Calu3 (cell line): ENCODE measurements around the gene BLOC1S1. TPM values are rescaled to one million over a fixed set of nuclear protein-coding genes. Genes with fewer than 3 reads are reported as not detected.

Experiments
- BruUV-seq: library from RNA; stranded (reverse); fragments of 400-500 nt; replicated peaks from 2 replicates; lab custom pipeline; 2021; lab: Mats Ljungman, UMichigan
- CTCF ChIA-PET: fragments of 300-600 bp; sonication (Branson Sonifier 250); formaldehyde crosslinking; loops from one replicate; lab custom pipeline; 2022; ENCODE audit warnings: antibody characterized with exemption; lab: Charles Lee
- DNase-seq: peaks from one replicate; pipeline ENCODE4 v3.0.0; 2022
- H3K27ac Mint-ChIP-seq: one replicate; pipeline ENCODE4 v1.8.0; 2022; ENCODE audit warnings: mixed read lengths; ENCODE audit not compliant: unreplicated experiment
- H3K27me3 Mint-ChIP-seq: one replicate; pipeline ENCODE4 v1.8.0; 2022; ENCODE audit warnings: mixed read lengths; ENCODE audit not compliant: unreplicated experiment
- H3K36me3 Mint-ChIP-seq: one replicate; pipeline ENCODE4 v1.8.0; 2022; ENCODE audit warnings: mild to moderate bottlenecking, moderate library complexity, mixed read lengths; ENCODE audit not compliant: insufficient read depth, unreplicated experiment
- H3K4me1 Mint-ChIP-seq: one replicate; pipeline ENCODE4 v1.8.0; 2022; ENCODE audit warnings: mild to moderate bottlenecking, low read depth, mixed read lengths; ENCODE audit not compliant: unreplicated experiment
- H3K4me3 Mint-ChIP-seq: one replicate; pipeline ENCODE4 v1.8.0; 2022; ENCODE audit warnings: mild to moderate bottlenecking, low read depth, moderate library complexity, mixed read lengths; ENCODE audit not compliant: unreplicated experiment
- H3K9me3 Mint-ChIP-seq: one replicate; pipeline ENCODE4 v1.8.0; 2022; ENCODE audit warnings: low read depth, mixed read lengths; ENCODE audit not compliant: unreplicated experiment
- CTCF ChIP-seq: fragments of 200-600 bp; IDR thresholded peaks from one replicate; pipeline ENCODE4 v1.8.0; 2022; ENCODE audit warnings: antibody characterized with exemption; ENCODE audit not compliant: unreplicated experiment
- intact Hi-C: fragments of 100-400 bp; cut with micrococcal nuclease; formaldehyde crosslinking; loops from one replicate; pipeline ENCODE4 v1.10.0; 2022; ENCODE audit not compliant: unreplicated experiment
- total RNA-seq: library from RNA; stranded (reverse); gene quantifications from 2 replicates; pipeline ENCODE4 v1.2.3, GENCODE V29; 2022

The BLOC1S1 gene
- total RNA-seq, 1 experiment from 2014 or later: 71.0 TPM

GRCh38 chr12:55765736-55766290 is 50.0 kb downstream of the BLOC1S1 start:
- Mint-ChIP-seq H3K4me1 (no peaks in the 10 kb centered on the region), H3K4me3 (no peak overlapping the region), H3K9me3 (no peaks in the 10 kb centered on the region), H3K27me3 (no peaks in the 10 kb centered on the region), H3K36me3 (peaks cover 26% of the 10 kb centered on the region), H3K27ac (no peak overlapping the region)
- DNase-seq: no peak
- CTCF ChIA-PET: no interaction called here
- no peak for TF ChIP-seq CTCF
- no TSS peak for BruUV-seq
- intact Hi-C loops: no loop called here

GRCh38 chr12:55767156-55767555 is 51.3 kb downstream of the BLOC1S1 start:
- no TSS peak for BruUV-seq
- no peak for DNase-seq
- Mint-ChIP-seq H3K27ac (no peak overlapping the region), H3K9me3 (no peaks in the 10 kb centered on the region), H3K4me3 (no peak overlapping the region), H3K36me3 (peaks cover 33% of the 10 kb centered on the region), H3K27me3 (no peaks in the 10 kb centered on the region), H3K4me1 (no peaks in the 10 kb centered on the region)
- CTCF ChIA-PET: no interaction called here
- no peak for TF ChIP-seq CTCF
- intact Hi-C loops: no loop called here

Other genes with a start within 250 kb of the BLOC1S1 start
- gene OR6C70, start 245.9 kb upstream of the BLOC1S1 start, total RNA-seq: not detected in 2 replicates
- gene OR6C68, start 223.7 kb upstream of the BLOC1S1 start, total RNA-seq: not detected in 2 replicates
- gene OR6C4, start 166.4 kb upstream of the BLOC1S1 start, total RNA-seq: not detected in 2 replicates
- gene OR2AP1, start 143.6 kb upstream of the BLOC1S1 start, total RNA-seq: not detected in 2 replicates
- gene OR10P1, start 79.2 kb upstream of the BLOC1S1 start, total RNA-seq: not detected in 2 replicates
- 5.9 and 6.3 TPM in 2 replicates for gene ITGA7, start 8.1 kb upstream of the BLOC1S1 start, total RNA-seq
- 11.0 and 11.2 TPM in 2 replicates for gene RDH5, start 4.3 kb downstream of the BLOC1S1 start, total RNA-seq
- gene CD63, start 13.0 kb downstream of the BLOC1S1 start, total RNA-seq: 880 and 991 TPM in 2 replicates
- 5.3 and 6.7 TPM in 2 replicates for gene GDF11, start 27.1 kb downstream of the BLOC1S1 start, total RNA-seq
- 64.4 and 73.8 TPM in 2 replicates for gene SARNP, start 101.7 kb downstream of the BLOC1S1 start, total RNA-seq
- gene ORMDL2, start 102.0 kb downstream of the BLOC1S1 start, total RNA-seq: 93.6 and 95.4 TPM in 2 replicates
- 39.0 and 44.3 TPM in 2 replicates for gene DNAJC14, start 113.5 kb downstream of the BLOC1S1 start, total RNA-seq
- not detected in 2 replicates for gene MMP19, start 126.9 kb downstream of the BLOC1S1 start, total RNA-seq
- gene PYM1, start 211.8 kb downstream of the BLOC1S1 start, total RNA-seq: 33.6 and 35.4 TPM in 2 replicates
- gene DGKA, start 215.1 kb downstream of the BLOC1S1 start, total RNA-seq: 50.3 and 51.2 TPM in 2 replicates
- gene PMEL, start 250.0 kb downstream of the BLOC1S1 start, total RNA-seq: 1.6 and 2.1 TPM in 2 replicates